ENCODE measurements around the gene RND3. TPM values are rescaled to one million over a fixed set of nuclear protein-coding genes. Genes with fewer than 3 reads are reported as not detected.

Gene RND3
- total RNA-seq, 2 experiments from 2014 or later = not detected

- H3K9me3 ChIP-seq (ENCODE audit: low read length) = no peaks in the 10 kb centered on the region
- no peaks in the 10 kb centered on the region for H3K79me2 ChIP-seq (ENCODE audit: insufficient read depth, low read depth, low read length)
- POLR2A ChIA-PET = interaction anchor here (0.7 kb wide), 1 partner anchor 490 kb away, joined by 3 read pairs; no protein-coding TSS in a partner anchor
- no peak overlapping the region for H3K4me2 ChIP-seq (ENCODE audit: low read length)
- no peaks in the 10 kb centered on the region for H4K20me1 ChIP-seq (ENCODE audit: insufficient read depth, low read length)
- intact Hi-C loops (cut with micrococcal nuclease; ENCODE audit: unreplicated experiment) = no loop called here
- no peaks in the 10 kb centered on the region for H3K9me2 ChIP-seq (ENCODE audit: insufficient read depth, low read length)
- H3K4me1 ChIP-seq (ENCODE audit: insufficient read depth, low read length, poor library complexity, severe bottlenecking) = no peaks in the 10 kb centered on the region
- H3K4me3 ChIP-seq (ENCODE audit: low read depth, low read length, poor library complexity, severe bottlenecking) = no peak overlapping the region
- CTCF ChIA-PET (ENCODE audit: unreplicated experiment) = no interaction called here
- no TSS peak for BruUV-seq (replicated peaks)
- H3K27ac ChIP-seq (ENCODE audit: low read depth, low read length, poor library complexity, severe bottlenecking) = no peak overlapping the region
- H2AFZ ChIP-seq (ENCODE audit: low read length) = no peak overlapping the region
- DNase-seq (ENCODE audit: low spot score) = no peak
- no peaks in the 10 kb centered on the region for H3K36me3 ChIP-seq (ENCODE audit: insufficient read depth, low read length)
- TF ChIP-seq EZH2phosphoT487 (IDR thresholded peaks at IDR 0.05; ENCODE audit: borderline replicate concordance, low read depth, low read length) (no peak), CTCF (conservative IDR thresholded peaks at IDR 0.05; ENCODE audit: low read length) (no peak)
Measured at GRCh38 chr2:150459281-150459680, 28.2 kb downstream of the RND3 start.

GRCh38 chr2:150450765-150451164, 36.7 kb downstream of the RND3 start:
- Histone ChIP-seq H4K20me1 (ENCODE audit: insufficient read depth, low read length) (no peaks in the 10 kb centered on the region), H3K9me3 (ENCODE audit: low read length) (no peaks in the 10 kb centered on the region), H3K79me2 (ENCODE audit: insufficient read depth, low read depth, low read length) (no peaks in the 10 kb centered on the region), H3K4me1 (ENCODE audit: insufficient read depth, low read length, poor library complexity, severe bottlenecking) (no peaks in the 10 kb centered on the region), H2AFZ (ENCODE audit: low read length) (no peak overlapping the region), H3K4me2 (ENCODE audit: low read length) (no peak overlapping the region), H3K9me2 (ENCODE audit: insufficient read depth, low read length) (no peaks in the 10 kb centered on the region), H3K4me3 (ENCODE audit: low read depth, low read length, poor library complexity, severe bottlenecking) (no peak overlapping the region), H3K36me3 (ENCODE audit: insufficient read depth, low read length) (no peaks in the 10 kb centered on the region), H3K27ac (ENCODE audit: low read depth, low read length, poor library complexity, severe bottlenecking) (no peak overlapping the region)
- no peak for DNase-seq (ENCODE audit: low spot score)
- CTCF ChIA-PET (ENCODE audit: unreplicated experiment) = no interaction called here
- POLR2A ChIA-PET = no interaction called here
- TF ChIP-seq CTCF (conservative IDR thresholded peaks at IDR 0.05; ENCODE audit: low read length) (no peak), EZH2phosphoT487 (IDR thresholded peaks at IDR 0.05; ENCODE audit: borderline replicate concordance, low read depth, low read length) (no peak)
- intact Hi-C loops (cut with micrococcal nuclease; ENCODE audit: unreplicated experiment) = no loop called here
- BruUV-seq (replicated peaks) = no TSS peak

GRCh38 chr2:150449856-150450255, 37.6 kb downstream of the RND3 start:
- intact Hi-C loops (cut with micrococcal nuclease; ENCODE audit: unreplicated experiment) = no loop called here
- no peak overlapping the region for H3K27ac ChIP-seq (ENCODE audit: low read depth, low read length, poor library complexity, severe bottlenecking)
- H4K20me1 ChIP-seq (ENCODE audit: insufficient read depth, low read length) = no peaks in the 10 kb centered on the region
- BruUV-seq (replicated peaks) = no TSS peak
- no peaks in the 10 kb centered on the region for H3K4me1 ChIP-seq (ENCODE audit: insufficient read depth, low read length, poor library complexity, severe bottlenecking)
- DNase-seq (ENCODE audit: low spot score) = no peak
- no peak for TF ChIP-seq EZH2phosphoT487 (IDR thresholded peaks at IDR 0.05; ENCODE audit: borderline replicate concordance, low read depth, low read length)
- TF ChIP-seq CTCF (conservative IDR thresholded peaks at IDR 0.05; ENCODE audit: low read length) = no peak
- H2AFZ ChIP-seq (ENCODE audit: low read length) = no peak overlapping the region
- H3K36me3 ChIP-seq (ENCODE audit: insufficient read depth, low read length) = no peaks in the 10 kb centered on the region
- no peak overlapping the region for H3K4me3 ChIP-seq (ENCODE audit: low read depth, low read length, poor library complexity, severe bottlenecking)
- POLR2A ChIA-PET = no interaction called here
- CTCF ChIA-PET (ENCODE audit: unreplicated experiment) = no interaction called here
- no peaks in the 10 kb centered on the region for H3K9me3 ChIP-seq (ENCODE audit: low read length)
- no peak overlapping the region for H3K4me2 ChIP-seq (ENCODE audit: low read length)
- H3K9me2 ChIP-seq (ENCODE audit: insufficient read depth, low read length) = no peaks in the 10 kb centered on the region
- H3K79me2 ChIP-seq (ENCODE audit: insufficient read depth, low read depth, low read length) = no peaks in the 10 kb centered on the region
